Endodermal cell (in vitro differentiated cells): ENCODE measurements around the gene ASCL2. TPM values are rescaled to one million over a fixed set of nuclear protein-coding genes. Genes with fewer than 3 reads are reported as not detected.
A peak's percentile ranks its signal among the peaks of the same experiment; 100 is the strongest.
"Not testable (repeated sequence)": the region's sequence is repeated elsewhere in the genome, so short reads cannot be mapped to it uniquely, and the experiment has no call there.

Source experiments
- DNase-seq: peaks from one replicate; pipeline ENCODE4 v3.0.0-alpha.2; 2017
- H3K27ac ChIP-seq: 2 replicates; pipeline ENCODE4 v1.5.1; 2013; ENCODE audit warnings: mild to moderate bottlenecking, low read depth, low read length, moderate library complexity
- H3K27me3 ChIP-seq: 2 replicates; pipeline ENCODE4 v1.6.1; 2013; ENCODE audit warnings: mild to moderate bottlenecking, low read length, moderate library complexity; ENCODE audit not compliant: insufficient read depth, control insufficient read depth, poor library complexity, severe bottlenecking
- H3K36me3 ChIP-seq: 2 replicates; pipeline ENCODE4 v1.7.0; 2013; ENCODE audit warnings: mild to moderate bottlenecking, low read length, moderate library complexity; ENCODE audit not compliant: control insufficient read depth, insufficient read depth
- H3K4me1 ChIP-seq: one replicate; pipeline ENCODE4 v1.7.0; 2013; ENCODE audit warnings: low read length; ENCODE audit not compliant: control insufficient read depth, insufficient read depth
- H3K4me3 ChIP-seq: 2 replicates; pipeline ENCODE4 v1.5.1; 2013; ENCODE audit warnings: mild to moderate bottlenecking, low read length, moderate library complexity
- H3K9ac ChIP-seq: 2 replicates; pipeline ENCODE4 v1.6.1; 2013; ENCODE audit warnings: mild to moderate bottlenecking, low read length, moderate library complexity; ENCODE audit not compliant: poor library complexity, severe bottlenecking; ENCODE audit errors: extremely low read depth
- H3K9me3 ChIP-seq: 2 replicates; pipeline ENCODE4 v1.6.1; 2013; ENCODE audit warnings: mild to moderate bottlenecking, low read length, moderate library complexity; ENCODE audit not compliant: control insufficient read depth
- H3K27ac Mint-ChIP-seq: 2 replicates; pipeline ENCODE4 v1.8.0; 2020; ENCODE audit warnings: mixed read lengths
- H3K27me3 Mint-ChIP-seq: 2 replicates; pipeline ENCODE4 v1.8.0; 2021; ENCODE audit warnings: mild to moderate bottlenecking, mixed read lengths; ENCODE audit not compliant: insufficient read depth
- H3K36me3 Mint-ChIP-seq: 2 replicates; pipeline ENCODE4 v1.8.0; 2020; ENCODE audit warnings: low read depth, mixed read lengths
- H3K4me1 Mint-ChIP-seq: 2 replicates; pipeline ENCODE4 v1.8.0; 2020; ENCODE audit warnings: mixed read lengths
- H3K4me3 Mint-ChIP-seq: 2 replicates; pipeline ENCODE4 v1.8.0; 2020; ENCODE audit warnings: mild to moderate bottlenecking, moderate library complexity, mixed read lengths
- H3K9me3 Mint-ChIP-seq: 2 replicates; pipeline ENCODE4 v1.8.0; 2020; ENCODE audit warnings: mild to moderate bottlenecking, mixed read lengths
- WGBS, 2 experiments: methylation state at CpG; one replicate each; pipeline versions ENCODE4 v1.1.5 to v1.1.7; 2013; ENCODE audit warnings: missing lambda C conversion rate in 2 of 2, mixed read lengths in 1 of 2; ENCODE audit not compliant: insufficient coverage in 1 of 2, insufficient read length in 1 of 2; 5-methylcytosine and 5-hydroxymethylcytosine counted together
- total RNA-seq, 2 donors: library from RNA; stranded (reverse); fragmentation: NEBNext Ultra II Directional in 1 of 2; extraction: Animal tissue kit (Norgen Biotek cat#: 25700) in 1 of 2; gene quantifications; 2 replicates in 1 of 2; 3 replicates in 1 of 2; pipeline ENCODE4 v1.2.1, GENCODE V29; 2021
- TF ChIP-seq, protein P1 (sequence below): fragments of 200-600 bp; sonication (generic); conservative IDR thresholded peaks from 2 replicates; pipeline ENCODE4 v1.5.0; 2021; ENCODE audit warnings: antibody characterized with exemption, mild to moderate bottlenecking

The ASCL2 gene
- total RNA-seq, 2 donors from 2014 or later, result not detected

- H3K9me3 Mint-ChIP-seq, result no peaks in the 10 kb centered on the region
- no peaks in the 10 kb centered on the region for H3K4me1 ChIP-seq
- no peaks in the 10 kb centered on the region for H3K36me3 ChIP-seq
- no peak overlapping the region for H3K27ac Mint-ChIP-seq
- H3K4me3 Mint-ChIP-seq, result no peak overlapping the region
- WGBS, 2 experiments, result 86 to 90% methylated on average over 14 to 16 of the region's 16 CpGs
- H3K4me3 ChIP-seq, result no peak overlapping the region
- peaks cover 21% of the 10 kb centered on the region for H3K27me3 ChIP-seq
- H3K36me3 Mint-ChIP-seq, result no peaks in the 10 kb centered on the region
- H3K9me3 ChIP-seq, result peaks cover 9% of the 10 kb centered on the region
- peak; percentile 36 for DNase-seq
- H3K4me1 Mint-ChIP-seq, result no peaks in the 10 kb centered on the region
- TF ChIP-seq, protein P1, sequence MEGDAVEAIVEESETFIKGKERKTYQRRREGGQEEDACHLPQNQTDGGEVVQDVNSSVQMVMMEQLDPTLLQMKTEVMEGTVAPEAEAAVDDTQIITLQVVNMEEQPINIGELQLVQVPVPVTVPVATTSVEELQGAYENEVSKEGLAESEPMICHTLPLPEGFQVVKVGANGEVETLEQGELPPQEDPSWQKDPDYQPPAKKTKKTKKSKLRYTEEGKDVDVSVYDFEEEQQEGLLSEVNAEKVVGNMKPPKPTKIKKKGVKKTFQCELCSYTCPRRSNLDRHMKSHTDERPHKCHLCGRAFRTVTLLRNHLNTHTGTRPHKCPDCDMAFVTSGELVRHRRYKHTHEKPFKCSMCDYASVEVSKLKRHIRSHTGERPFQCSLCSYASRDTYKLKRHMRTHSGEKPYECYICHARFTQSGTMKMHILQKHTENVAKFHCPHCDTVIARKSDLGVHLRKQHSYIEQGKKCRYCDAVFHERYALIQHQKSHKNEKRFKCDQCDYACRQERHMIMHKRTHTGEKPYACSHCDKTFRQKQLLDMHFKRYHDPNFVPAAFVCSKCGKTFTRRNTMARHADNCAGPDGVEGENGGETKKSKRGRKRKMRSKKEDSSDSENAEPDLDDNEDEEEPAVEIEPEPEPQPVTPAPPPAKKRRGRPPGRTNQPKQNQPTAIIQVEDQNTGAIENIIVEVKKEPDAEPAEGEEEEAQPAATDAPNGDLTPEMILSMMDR, result no peak
- H3K27ac ChIP-seq, result no peak overlapping the region
- peaks cover 49% of the 10 kb centered on the region for H3K27me3 Mint-ChIP-seq
- H3K9ac ChIP-seq, result no peak overlapping the region
Observed at GRCh38 chr11:2287091-2287490, 16.7 kb upstream of the ASCL2 start.

GRCh38 chr11:2286350-2286749 is 16.0 kb upstream of the ASCL2 start:
- H3K9me3 Mint-ChIP-seq, H3K9ac ChIP-seq, H3K9me3 ChIP-seq, H3K4me1 Mint-ChIP-seq, DNase-seq, H3K4me3 Mint-ChIP-seq, H3K36me3 ChIP-seq, H3K27ac Mint-ChIP-seq, H3K27ac ChIP-seq, H3K4me1 ChIP-seq, H3K4me3 ChIP-seq, H3K36me3 Mint-ChIP-seq: not testable (repeated sequence)
- H3K27me3 ChIP-seq, result peaks cover 21% of the 10 kb centered on the region
- WGBS, 2 experiments, result 95% methylated on average over 7 to 11 of the region's 13 CpGs
- H3K27me3 Mint-ChIP-seq, result peaks cover 55% of the 10 kb centered on the region

- Mint-ChIP-seq H3K4me3 (no peak overlapping the region), H3K9me3 (peaks cover 11% of the 10 kb centered on the region), H3K36me3 (no peaks in the 10 kb centered on the region), H3K27ac (no peak overlapping the region), H3K27me3 (peaks cover 42% of the 10 kb centered on the region), H3K4me1 (no peaks in the 10 kb centered on the region)
- no peak overlapping the region for H3K4me3 ChIP-seq
- TF ChIP-seq, protein P1, result no peak
- no peak overlapping the region for H3K27ac ChIP-seq
- H3K9me3 ChIP-seq, result peaks cover 9% of the 10 kb centered on the region
- H3K4me1 ChIP-seq, result no peaks in the 10 kb centered on the region
- peaks cover 33% of the 10 kb centered on the region for H3K27me3 ChIP-seq
- 71% methylated on average over 1 of the region's 2 CpGs; no CpG with 5 or more reads in 1 of the 2 experiments for WGBS, 2 experiments
- no peak for DNase-seq
- H3K36me3 ChIP-seq, result no peaks in the 10 kb centered on the region
- no peak overlapping the region for H3K9ac ChIP-seq
Observed at GRCh38 chr11:2280208-2280607, 9.8 kb upstream of the ASCL2 start.

GRCh38 chr11:2277933-2278523 is 7.6 kb upstream of the ASCL2 start:
- Mint-ChIP-seq H3K9me3 (peaks cover 11% of the 10 kb centered on the region), H3K36me3 (no peaks in the 10 kb centered on the region), H3K27me3 (peaks cover 48% of the 10 kb centered on the region), H3K27ac (no peak overlapping the region), H3K4me3 (no peak overlapping the region), H3K4me1 (no peaks in the 10 kb centered on the region)
- WGBS, 2 experiments, result 81 to 89% methylated on average over 1 to 6 of the region's 6 CpGs
- H3K36me3 ChIP-seq, result no peaks in the 10 kb centered on the region
- H3K9ac ChIP-seq, result no peak overlapping the region
- peaks cover 5% of the 10 kb centered on the region for H3K9me3 ChIP-seq
- no peak overlapping the region for H3K4me3 ChIP-seq
- H3K4me1 ChIP-seq, result no peaks in the 10 kb centered on the region
- peaks cover 38% of the 10 kb centered on the region for H3K27me3 ChIP-seq
- TF ChIP-seq, protein P1, result no peak
- DNase-seq, result peak; percentile 61
- no peak overlapping the region for H3K27ac ChIP-seq
